GM12892 (cell line): ENCODE data around the gene TRAPPC2L.

Experiments used
- POLR2AphosphoS5 ChIP-seq: IDR thresholded peaks from 2 replicates; pipeline ENCODE4 v1.6.1; 2011; ENCODE audit warnings: low read depth, low read length, control low read depth
- TAF1 ChIP-seq: IDR thresholded peaks from 2 replicates; pipeline ENCODE4 v1.6.1; 2011; ENCODE audit warnings: low read depth, mild to moderate bottlenecking, control low read depth, low read length, borderline replicate concordance

DNA sequence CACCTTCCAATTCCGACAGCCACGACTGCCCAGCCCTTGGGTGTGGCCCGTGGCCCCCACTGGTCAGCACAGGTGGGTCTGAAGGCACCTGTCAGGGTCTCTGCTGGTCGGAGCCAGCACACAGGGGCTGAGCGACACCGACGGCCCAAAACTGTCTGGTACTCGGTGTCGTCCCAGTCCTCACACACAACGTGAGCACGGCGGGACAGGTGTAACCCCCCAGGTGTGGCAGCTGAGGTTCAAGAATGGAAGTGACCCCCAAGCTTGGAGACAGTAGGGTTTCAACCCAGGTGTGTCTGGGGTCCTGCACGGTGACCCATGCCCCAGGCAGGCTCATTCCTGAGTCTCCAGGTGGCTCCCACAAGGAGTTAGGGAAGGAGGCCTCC is 1.2 kb upstream of the TRAPPC2L start:
- TF ChIP-seq POLR2AphosphoS5 (no peak), TAF1 (no peak)
